Tibial nerve (tissue), 4 donors: ENCODE data around the gene OR9Q1. TPM values are rescaled to one million over a fixed set of nuclear protein-coding genes. Genes with fewer than 3 reads are reported as not detected.

Source experiments
- DNase-seq, 2 donors: peaks; one replicate each; pipeline ENCODE4 v3.0.0-alpha.2; 2019; ENCODE audit warnings: low spot score in 2 of 2
- H3K27ac ChIP-seq, 4 donors: fragments of 200-600 bp; sonication (generic) in 3 of 4; one replicate each; pipeline ENCODE4 v1.5.1; 2017 to 2019; ENCODE audit warnings: mild to moderate bottlenecking in 1 of 4
- H3K27me3 ChIP-seq, 2 donors: fragments of 200-600 bp; sonication (generic) in 1 of 2; one replicate each; pipeline versions ENCODE4 v1.5.1 to v1.6.0; 2017 to 2019
- H3K36me3 ChIP-seq, 3 donors: fragments of 200-600 bp; sonication (generic); one replicate each; pipeline ENCODE4 v1.5.1; 2018 to 2019
- H3K4me1 ChIP-seq, 4 donors: fragments of 200-600 bp; sonication (generic) in 3 of 4; one replicate each; pipeline ENCODE4 v1.5.1; 2017 to 2019
- H3K4me3 ChIP-seq, 4 donors: fragments of 200-600 bp; sonication (generic) in 3 of 4; one replicate each; pipeline ENCODE4 v1.5.1; 2017 to 2019; ENCODE audit warnings: mild to moderate bottlenecking in 1 of 4, moderate library complexity in 1 of 4
- H3K9me3 ChIP-seq, 4 donors: fragments of 200-600 bp; sonication (generic) in 3 of 4; one replicate each; pipeline ENCODE4 v1.5.1; 2017 to 2019
- CTCF ChIP-seq, 5 experiments: fragments of 200-600 bp in 3 of 5; fragments of 450-650 bp in 2 of 5; sonication (generic) in 3 of 5; IDR thresholded peaks; one replicate each; pipeline ENCODE4 v1.5.1; 2016 to 2019; ENCODE audit warnings: antibody characterized with exemption in 5 of 5, mild to moderate bottlenecking in 3 of 5, moderate library complexity in 2 of 5
- EP300 ChIP-seq, 2 donors: sonication (generic); formaldehyde crosslinking; IDR thresholded peaks; one replicate each; pipeline ENCODE4 v1.6.1; 2017; ENCODE audit warnings: antibody characterized with exemption in 2 of 2, mild to moderate bottlenecking in 1 of 2
- POLR2A ChIP-seq, 2 donors: fragments of 450-650 bp; IDR thresholded peaks; one replicate each; pipeline ENCODE4 v1.6.1; 2017; ENCODE audit warnings: antibody characterized with exemption in 2 of 2, mild to moderate bottlenecking in 2 of 2, moderate library complexity in 2 of 2
- WGBS, 2 donors: methylation state at CpG; one replicate each; pipeline ENCODE4 v1.1.5; 2018; 5-methylcytosine and 5-hydroxymethylcytosine counted together
- small RNA-seq: library from RNA; depleted of rRNA; stranded (forward); fragments of <200 nt; gene quantifications from one replicate; pipeline ENCODE3, GENCODE V24; 2016
- total RNA-seq, 4 donors: library from RNA; depleted of rRNA; stranded (reverse); fragments of >200 nt; gene quantifications; one replicate each; pipeline ENCODE4 v1.1.0, GENCODE V29; 2016

OR9Q1 gene
- total RNA-seq, 4 donors from 2014 or later = not detected

GRCh38 chr11:58227956-58228615, 204.4 kb downstream of the OR9Q1 start:
- no peaks in the 10 kb centered on the region for H3K36me3 ChIP-seq
- DNase-seq = no peak
- 93% methylated on average over 32 of the region's 32 CpGs for WGBS, 2 donors
- H3K27me3 ChIP-seq = no peaks in the 10 kb centered on the region
- H3K4me1 ChIP-seq = no peaks in the 10 kb centered on the region
- peaks cover 0 to 6% (median 0%) of the 10 kb centered on the region in 4 donors for H3K9me3 ChIP-seq
- H3K27ac ChIP-seq = no peak overlapping the region
- no peak overlapping the region for H3K4me3 ChIP-seq
- TF ChIP-seq CTCF (IDR thresholded peaks at IDR 0.05) = no peak
- no peak for TF ChIP-seq POLR2A (IDR thresholded peaks at IDR 0.05)
- no peak for TF ChIP-seq EP300 (IDR thresholded peaks at IDR 0.05)

Small RNAs within 50 kb of the gene (small RNA-seq; reads per million reads assigned to genes)
- gene RNU6-899P = not detected

Other genes starting within 250 kb of the OR9Q1 start
- not detected for gene OR6Q1, start 7.1 kb downstream of the OR9Q1 start, total RNA-seq
- gene OR9I1, start 101.6 kb downstream of the OR9Q1 start, total RNA-seq = not detected
- gene OR9Q2, start 165.2 kb downstream of the OR9Q1 start, total RNA-seq = not detected
- not detected for gene OR1S2, start 180.3 kb downstream of the OR9Q1 start, total RNA-seq
- gene OR1S1, start 188.8 kb downstream of the OR9Q1 start, total RNA-seq = not detected
- gene OR10Q1, start 205.0 kb downstream of the OR9Q1 start, total RNA-seq = not detected
- not detected for gene OR10W1, start 244.4 kb downstream of the OR9Q1 start, total RNA-seq